COR-L47 (cell line): ENCODE data around the gene PGAP6.
"Not testable (repeated sequence)": the region's sequence is repeated elsewhere in the genome, so short reads cannot be mapped to it uniquely, and the experiment has no call there.

Experiments
- DNase-seq: peaks from one replicate; lab custom pipeline; 2025; lab: John Stamatoyannopoulos, UW

Gene PGAP6

DNA sequence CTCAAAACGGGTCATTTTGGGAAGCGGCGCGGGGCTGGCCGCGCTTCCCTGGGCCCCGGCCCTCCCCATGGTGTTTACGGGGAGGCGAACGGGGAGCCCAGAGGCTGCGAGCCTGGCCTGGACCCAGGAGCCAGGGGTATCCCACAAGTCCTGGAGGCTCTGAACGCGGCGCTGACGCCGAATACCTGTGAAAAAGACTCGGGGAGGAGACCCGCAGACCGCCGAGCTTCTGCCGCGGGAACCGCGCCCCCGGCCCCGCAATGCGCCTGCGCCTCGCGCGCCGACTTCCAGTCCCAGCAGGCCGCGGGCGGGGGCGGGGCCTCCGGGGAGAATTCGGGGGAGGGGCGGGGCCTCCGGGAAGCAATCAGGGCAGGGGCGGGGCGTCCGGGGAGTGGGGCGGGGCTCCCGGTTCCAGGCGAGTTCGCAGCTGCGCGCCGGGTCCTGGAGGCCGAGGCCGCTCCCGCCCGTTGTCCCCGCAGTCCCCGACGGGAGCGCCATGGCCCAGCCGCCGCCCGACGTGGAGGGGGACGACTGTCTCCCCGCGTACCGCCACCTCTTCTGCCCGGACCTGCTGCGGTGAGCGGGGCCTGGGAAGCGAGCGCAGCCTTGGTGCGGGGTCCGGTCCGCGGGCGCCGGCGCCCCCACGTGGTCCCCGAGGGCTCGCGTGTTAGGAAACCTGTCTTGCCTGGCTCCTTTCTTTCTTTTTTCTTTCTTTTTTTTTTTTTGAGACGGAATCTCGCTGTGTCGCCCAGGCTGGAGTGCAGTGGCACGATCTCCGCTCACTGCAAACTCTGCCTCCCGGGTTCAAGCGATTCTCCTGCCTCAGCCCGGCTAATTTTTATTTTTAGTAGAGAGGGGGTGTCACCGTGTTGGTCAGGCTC, 19.9 kb upstream of the PGAP6 start, which contains the start of gene DECR2:
DECR2 (plus strand) TSS at position 418 of the 881 bp plus-strand sequence; CDS start at position 497, 79 bp downstream.
- DNase-seq = peak; percentile 87

DNA sequence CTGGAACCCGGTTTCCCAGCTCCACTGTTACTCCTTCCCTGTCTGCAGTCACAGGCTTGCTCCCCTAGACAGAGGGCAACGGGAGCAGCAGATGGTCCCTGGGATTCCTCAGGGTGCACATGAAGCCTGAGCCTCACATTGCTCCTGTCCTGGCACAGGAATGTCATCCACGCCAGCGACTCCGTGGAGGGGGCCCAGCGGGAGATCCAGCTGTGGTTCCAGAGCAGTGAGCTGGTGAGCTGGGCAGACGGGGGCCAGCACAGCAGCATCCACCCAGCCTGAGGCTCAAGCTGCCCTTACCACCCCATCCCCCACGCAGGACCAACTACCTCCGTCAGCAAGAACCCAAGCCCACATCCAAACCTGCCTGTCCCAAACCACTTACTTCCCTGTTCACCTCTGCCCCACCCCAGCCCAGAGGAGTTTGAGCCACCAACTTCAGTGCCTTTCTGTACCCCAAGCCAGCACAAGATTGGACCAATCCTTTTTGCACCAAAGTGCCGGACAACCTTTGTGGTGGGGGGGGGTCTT, 18.3 kb upstream of the PGAP6 start:
- no peak for DNase-seq

DNA sequence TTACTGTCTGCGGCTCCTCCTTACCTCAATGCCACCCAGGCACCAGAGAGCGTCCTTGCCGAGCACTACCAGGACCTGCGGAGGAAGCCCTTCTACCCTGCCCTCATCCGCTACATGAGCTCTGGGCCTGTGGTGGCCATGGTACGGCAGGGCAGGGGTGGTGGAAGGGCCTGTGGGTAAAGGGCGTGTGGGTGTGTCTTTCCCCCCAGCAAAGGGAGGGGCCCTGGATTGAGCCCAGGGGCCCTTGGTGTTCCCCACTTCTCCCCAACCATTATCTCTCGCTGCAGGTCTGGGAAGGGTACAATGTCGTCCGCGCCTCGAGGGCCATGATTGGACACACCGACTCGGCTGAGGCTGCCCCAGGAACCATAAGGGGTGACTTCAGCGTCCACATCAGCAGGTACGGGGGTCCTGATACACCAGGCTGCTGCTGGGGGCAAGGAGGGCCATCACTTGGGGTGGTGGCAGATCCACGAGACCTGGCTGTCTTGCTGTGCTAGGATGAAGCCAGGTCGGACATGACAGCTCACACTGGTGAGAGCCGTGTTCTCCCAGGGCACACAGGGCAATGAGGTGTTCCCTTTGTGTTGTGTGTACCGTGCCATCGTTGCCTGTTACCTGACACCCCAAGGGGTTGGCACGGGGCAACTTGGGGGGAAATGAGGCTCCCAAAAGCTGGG, 17.7 kb upstream of the PGAP6 start:
- DNase-seq = no peak

DNA sequence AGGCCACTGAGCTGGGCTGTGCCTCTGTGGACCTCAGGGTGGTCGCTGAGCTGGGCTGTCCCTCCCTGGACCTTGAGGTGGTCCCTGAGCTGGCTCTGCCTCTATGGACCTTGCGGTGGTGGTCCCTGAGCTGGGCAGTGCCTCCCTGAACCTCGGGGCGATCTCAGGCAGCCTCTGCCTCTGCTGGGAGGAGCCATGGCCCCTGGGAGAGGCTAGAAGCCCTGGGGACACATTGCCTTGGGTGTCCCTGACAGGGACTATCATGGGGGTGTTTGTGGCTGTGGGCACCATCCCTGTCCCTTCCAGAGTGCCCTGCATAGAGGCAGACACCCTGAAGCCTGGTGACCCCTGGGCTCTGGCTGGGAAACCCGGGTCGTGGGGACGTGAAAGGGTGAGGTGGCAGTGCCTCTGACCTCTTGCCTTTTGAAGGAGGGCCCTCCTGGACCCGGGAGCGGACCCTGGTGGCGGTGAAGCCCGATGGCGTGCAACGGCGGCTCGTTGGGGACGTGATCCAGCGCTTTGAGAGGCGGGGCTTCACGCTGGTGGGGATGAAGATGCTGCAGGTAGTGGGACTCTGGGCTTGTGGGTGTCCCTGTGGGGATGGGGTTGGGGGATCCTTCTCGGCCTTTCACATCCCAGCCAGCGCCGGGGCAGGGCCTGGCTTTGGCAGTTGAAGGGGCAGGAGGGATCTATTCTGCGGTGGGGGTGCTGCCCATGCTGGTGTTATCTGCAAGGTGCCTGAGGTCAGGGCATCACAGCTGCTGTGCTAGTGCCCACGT, 17.0 kb upstream of the PGAP6 start:
- DNase-seq = no peak

DNA sequence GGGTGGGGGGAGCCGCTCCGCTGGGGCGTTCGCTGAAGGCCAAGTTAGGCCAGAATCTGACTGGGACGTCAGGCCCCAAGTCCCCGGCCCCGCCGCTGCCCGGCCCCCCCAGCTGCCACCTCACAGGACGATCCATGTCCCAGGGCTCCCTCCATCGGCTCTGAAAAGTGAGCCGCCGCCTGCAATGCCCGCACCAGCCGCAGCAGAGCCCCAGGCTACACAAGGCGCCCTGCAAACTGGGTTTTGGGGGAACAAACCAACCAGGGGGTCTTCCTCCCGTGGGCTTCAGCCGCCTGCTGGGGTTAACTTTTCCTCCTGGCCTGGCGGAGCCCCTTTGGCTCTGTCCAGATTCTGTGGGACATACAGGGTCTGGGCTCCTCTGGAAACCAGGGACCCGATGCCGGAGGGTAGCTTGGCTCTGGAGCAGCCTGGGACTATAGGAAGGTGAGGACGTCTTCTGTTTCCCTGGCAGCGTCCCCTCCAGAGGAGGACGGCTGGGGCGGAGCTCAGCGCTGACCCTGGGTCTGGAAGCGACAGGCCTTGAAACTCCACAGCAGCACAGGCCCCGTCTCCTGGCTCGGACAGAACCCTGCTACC, 16.1 kb upstream of the PGAP6 start:
- no peak for DNase-seq

DNA sequence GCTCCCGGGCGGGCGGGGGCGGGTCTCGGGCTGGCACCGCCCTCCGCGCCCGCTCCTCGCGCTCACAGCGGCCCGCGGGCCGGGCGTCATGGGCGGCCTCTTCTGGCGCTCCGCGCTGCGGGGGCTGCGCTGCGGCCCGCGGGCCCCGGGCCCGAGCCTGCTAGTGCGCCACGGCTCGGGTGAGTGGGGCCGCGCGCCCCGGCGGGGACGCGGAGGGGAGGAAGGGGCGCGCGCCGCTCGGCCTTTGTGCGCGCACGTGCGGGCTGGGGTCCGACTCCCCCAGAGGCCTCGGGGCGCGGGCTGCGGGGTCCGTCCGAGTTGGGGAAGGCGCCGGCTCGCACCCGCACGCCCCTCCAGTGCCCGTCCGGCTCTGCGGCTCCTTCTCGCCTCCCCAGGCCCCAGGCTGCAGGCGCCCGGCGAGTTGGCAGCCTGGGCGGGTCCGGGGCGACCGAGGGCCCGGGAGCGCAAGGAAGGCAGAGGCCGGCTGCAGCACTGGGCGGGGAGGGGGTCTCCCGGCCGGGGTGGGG, 15.4 kb upstream of the PGAP6 start, which contains the start of gene NME4:
NME4 (plus strand) TSS at position 65 of the 527 bp plus-strand sequence; CDS start at position 89, 24 bp downstream.
- DNase-seq = no peak

DNA sequence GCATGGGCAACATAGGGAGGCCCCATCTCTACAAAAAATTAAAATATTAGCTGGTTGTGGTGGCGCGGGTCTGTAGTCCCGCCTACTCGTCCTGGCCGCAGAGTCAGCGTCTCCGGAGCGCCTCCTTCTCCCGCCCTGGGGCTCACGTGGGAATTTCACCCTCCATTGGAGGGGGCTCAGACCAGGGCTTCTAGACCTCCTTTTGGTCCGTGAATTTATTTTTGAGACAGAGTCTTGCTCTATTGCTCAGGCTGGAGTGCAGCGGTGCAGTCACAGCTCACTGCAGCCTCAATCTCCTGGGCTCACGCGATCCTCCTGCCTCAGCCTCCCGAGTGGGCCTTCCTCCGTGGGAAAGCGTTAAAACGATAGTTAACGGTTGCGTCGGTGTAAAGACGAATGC, 14.8 kb upstream of the PGAP6 start:
- no peak for DNase-seq

DNA sequence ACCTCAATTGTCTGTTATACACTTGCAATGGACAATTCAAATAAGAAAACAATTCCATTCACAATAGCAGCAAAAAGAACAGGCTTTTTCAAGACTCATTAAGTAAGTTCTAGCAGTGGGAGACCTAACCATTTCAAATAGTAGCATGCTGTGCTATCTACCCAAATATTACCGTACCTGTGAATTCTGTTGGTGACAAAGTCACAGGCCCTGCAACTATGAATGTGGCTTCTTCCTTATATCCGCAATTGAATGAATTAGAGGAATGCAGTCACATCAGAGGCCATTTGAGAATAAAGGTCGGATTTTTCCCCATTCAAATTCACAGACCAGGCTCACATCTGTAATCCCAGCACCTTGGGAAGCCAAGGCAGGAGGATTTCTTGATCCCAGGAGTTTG, 14.4 kb upstream of the PGAP6 start:
- no peak for DNase-seq

DNA sequence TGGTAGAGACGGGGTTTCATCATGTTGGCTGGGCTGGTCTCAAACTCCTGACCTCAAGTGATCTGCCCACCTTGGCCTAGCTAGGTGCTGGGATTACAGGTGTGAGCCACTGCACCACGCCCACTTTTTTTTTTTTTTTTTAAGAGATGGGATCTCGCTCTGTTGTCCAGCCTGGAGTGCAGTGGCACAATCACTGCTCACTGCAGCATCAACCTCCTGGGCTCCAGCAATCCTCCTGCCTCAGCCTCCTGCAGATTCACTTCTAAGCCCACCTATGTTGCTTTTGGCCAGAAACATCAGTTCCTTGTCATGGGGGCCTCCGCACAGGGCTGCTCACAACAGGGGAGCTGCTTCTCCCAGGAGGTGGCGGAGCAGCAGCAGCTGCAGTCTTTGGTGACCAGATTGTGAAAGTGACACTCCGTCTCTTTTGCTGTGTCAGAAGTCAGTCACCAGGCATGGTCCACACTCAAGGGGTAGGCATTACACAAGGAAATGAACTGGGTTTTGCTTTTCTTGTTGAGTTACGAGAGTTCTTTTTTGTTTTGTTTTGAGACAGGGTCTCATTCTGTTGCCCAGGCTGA, 10.8 kb upstream of the PGAP6 start:
- no peak for DNase-seq

DNA sequence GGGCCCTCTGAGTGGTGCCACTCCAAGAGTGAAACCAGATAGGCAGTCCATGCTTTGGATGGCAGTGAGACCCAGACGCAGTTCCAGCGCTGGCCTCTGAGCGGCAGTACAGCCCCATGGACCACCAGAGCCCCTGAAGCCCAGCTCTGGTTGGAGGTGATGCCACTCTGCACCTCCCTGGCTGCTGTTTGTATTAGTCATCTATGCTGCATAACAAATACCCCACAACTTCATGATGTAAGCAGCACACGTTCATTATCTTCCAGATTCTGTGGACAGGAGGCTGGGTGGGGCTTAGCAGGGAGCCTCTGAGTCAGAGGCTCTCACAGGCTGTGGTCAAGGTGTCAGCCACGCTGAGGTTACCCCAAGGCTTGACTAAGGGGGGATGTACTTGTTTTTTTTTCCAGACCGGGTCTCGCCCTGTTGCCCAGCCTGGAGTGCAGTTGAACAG, 10.1 kb upstream of the PGAP6 start:
- DNase-seq = peak; percentile 43

DNA sequence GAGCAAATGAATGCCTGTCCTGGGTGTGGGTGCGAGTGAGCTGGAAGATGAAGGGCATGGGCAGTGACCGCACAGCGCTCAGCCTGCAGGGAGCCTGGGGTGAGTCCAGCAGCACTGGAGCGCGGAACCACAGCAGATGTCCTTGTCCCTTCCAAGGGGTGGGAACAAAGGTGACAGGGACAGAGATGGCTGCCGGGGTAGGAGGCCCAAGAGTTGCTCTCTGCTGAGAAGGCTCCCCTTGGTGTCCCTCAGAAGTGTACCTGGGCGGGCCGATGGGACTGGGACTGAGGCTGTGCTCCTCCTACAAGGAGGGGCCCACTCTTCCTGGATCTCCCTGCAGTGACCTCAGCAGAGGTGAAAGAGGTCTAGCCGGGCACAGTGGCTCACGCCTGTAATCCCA, 7.6 kb upstream of the PGAP6 start:
- no peak for DNase-seq

DNA sequence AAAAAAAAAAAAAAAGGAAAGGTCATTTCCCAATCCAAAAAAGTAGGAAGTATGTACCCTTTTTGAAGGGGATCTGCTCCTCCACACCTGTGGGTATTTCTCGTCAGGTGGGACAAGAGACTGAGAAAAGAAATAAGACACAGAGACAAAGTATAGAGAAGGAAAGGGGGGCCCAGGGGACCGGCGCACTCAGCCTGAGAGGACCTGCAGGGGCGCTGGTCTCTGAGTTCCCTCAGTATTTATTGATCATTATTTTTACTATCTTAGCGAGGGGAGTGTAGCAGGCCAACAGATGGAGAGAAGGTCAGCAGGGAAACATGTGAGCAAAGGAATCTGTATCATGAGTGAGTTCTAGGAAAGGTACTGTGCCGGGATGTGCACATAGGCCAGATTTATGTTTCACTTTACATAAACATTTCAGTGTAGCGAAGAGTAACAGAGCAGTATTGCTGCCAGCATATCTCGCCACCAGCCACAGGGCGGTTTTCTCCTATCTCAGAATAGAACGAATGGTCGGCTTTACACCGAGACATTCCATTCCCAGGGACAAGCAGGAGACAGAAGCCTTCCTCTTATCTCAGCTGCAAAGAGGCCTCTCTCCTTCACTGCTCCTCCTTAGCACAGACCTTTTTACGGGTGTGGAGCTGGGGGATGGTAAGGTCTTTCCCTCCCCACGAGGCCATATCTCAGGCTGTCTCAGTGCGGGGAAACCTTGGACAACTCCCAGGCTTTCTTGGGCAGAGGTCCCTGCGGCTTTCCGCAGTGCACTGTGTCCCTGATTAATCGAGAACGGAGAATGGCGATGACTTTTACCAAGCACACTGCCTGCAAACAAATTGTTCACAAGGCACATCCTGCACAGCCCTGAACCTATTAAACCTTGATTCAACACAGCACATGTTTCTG, 6.2 kb upstream of the PGAP6 start:
- not testable (repeated sequence) for DNase-seq

DNA sequence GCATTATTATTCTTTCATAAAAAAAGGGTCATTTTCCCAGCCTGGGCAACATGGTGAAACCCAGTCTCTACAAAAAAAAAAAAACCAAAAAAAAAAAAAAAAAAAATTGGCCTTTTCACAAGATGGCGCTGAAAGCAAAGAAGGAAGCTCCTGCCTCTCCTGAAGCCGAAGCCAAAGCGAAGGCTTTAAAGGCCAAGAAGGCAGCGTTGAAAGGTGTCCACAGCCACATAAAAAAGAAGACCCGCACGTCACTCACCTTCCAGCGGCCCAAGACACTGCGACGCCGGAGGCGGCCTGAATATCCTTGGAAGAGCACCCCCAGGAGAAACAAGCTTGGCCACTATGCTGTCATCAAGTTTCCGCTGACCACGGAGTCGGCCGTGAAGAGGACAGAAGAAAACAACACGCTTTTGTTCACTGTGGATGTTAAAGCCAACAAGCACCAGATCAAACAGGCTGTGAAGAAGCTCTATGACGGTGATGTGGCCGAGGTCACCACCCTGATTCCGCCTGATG, 4.9 kb upstream of the PGAP6 start:
- no peak for DNase-seq

DNA sequence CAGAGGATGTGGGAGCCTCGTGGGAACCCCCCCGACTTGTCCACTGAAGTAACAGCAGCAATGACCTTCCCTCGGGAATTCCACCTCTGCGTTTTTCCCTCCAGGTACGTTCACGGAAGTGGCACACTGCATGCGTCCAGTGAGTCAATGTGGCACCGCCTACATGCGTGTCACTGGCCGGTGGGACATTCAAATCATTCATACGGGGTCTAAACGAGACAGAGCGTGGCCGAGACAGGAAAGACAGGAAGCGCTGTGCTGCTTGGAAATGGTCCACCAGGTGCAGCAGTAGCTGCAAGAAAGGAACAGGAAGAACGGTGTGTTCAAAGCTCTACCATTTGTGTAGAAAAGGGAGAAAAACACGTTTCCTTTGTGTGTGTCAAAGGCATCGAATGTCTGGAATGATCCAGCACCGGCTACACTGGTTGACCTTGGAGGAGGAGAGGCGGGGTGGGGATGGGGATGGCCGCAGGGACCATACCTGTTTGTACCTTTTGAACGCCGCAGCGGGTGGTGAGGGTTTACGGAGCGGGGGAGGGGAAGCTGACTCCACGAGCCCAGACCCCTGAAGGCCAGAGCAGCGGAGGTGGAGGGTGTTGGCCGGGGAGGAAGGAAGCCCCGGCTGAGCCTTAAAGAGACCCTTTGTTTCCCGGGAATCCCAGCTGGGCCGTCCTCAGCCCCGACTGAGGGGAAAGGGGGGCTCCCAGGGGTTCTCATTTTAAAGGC, 1.7 kb upstream of the PGAP6 start:
- DNase-seq = no peak

DNA sequence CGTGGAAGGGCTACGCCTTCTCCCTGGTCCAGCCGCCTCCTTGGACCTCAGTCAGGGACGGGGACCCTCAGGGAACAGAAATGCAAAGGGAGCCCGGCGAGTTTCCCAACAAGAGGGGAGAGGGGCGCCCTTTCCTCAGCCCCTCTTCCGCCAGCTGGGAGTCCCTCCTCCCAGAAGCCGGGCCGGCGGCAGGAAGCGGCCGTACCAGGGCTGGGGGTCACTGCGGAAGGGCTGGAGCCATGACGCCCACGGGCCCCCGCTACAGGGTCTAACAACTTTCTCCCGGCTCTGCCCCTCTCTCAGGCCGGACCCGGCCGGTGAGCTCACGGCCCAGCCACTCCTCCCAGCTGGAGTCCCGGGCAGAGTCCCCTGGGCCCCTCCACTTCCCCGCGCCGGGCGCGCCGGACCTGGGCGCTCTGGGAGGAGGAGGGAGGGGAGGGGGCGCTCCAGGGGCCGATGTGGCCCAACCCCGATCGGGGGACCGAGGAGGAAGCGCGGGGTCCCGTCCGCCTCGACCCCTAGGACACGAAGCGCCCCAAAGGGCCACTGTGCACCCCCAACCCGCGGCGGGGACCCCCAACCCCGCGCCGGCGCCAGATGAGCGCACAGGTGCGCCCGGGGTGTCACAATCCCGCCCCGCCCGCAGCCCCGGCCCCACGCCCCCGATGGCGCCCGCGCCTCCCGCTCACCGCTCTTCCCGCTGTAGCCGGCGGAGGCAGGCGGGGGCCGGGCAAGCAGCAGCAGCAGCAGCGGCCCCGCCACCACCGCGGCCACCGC, 578 bp downstream of the PGAP6 start:
- DNase-seq = no peak

DNA sequence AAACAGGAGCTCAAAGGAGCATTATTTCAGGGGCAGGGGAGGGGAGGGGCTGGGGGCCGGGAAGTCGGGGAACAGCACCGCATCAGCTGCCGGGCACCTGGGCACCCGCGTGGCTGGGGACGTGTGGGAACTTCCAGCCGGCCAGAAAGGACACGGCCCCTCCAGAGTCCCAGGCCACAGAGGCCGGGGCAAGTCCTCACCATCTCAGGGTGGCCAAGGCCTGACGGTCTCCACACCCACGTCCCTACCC, 1.1 kb downstream of the PGAP6 start:
- DNase-seq = no peak

DNA sequence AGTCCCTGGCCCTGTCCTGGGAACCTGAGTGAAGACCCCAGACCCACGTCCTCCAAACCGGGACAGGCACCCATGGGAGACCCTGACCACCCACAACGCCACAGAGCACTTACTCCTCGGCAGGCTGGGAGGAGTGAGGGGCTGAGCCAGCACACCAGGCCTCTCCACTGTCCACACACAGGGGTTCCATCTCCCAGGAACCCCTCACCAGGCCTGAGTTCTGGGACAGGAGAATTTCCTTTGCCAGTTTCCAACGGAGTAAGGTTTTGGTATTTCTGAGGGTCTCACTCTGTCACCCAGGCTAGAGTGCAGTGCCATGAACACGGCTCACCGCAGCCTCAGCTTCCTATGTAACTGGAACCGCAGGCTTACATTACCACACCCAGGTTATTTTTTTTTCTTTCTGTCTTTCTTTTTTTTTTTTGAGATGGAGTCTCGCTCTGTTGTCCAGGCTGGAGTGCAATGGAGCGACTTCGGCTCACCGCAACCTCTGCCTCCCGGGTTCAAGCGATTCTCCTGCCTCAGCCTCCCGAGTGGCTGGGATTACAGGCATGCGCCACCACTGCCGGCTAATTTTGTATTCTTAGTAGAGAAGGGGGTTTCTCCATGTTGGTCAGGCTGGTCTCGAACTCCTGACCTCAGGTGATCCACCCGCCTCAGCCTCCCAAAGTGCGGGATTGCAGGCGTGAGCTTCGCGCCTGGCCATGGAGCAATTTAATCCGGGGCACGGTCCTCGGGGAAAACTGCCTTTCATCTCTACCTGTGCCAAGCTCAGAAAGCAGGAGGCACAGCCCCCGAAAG, 1.6 kb downstream of the PGAP6 start:
- no peak for DNase-seq
